ENCODE results near the gene UVSSA. TPM values are rescaled to one million over a fixed set of nuclear protein-coding genes. Genes with fewer than 3 reads are reported as not detected.

UVSSA gene
- total and polyA plus RNA-seq, 9 donors: 3.8 to 24.7 (median 15.6) TPM

DNA sequence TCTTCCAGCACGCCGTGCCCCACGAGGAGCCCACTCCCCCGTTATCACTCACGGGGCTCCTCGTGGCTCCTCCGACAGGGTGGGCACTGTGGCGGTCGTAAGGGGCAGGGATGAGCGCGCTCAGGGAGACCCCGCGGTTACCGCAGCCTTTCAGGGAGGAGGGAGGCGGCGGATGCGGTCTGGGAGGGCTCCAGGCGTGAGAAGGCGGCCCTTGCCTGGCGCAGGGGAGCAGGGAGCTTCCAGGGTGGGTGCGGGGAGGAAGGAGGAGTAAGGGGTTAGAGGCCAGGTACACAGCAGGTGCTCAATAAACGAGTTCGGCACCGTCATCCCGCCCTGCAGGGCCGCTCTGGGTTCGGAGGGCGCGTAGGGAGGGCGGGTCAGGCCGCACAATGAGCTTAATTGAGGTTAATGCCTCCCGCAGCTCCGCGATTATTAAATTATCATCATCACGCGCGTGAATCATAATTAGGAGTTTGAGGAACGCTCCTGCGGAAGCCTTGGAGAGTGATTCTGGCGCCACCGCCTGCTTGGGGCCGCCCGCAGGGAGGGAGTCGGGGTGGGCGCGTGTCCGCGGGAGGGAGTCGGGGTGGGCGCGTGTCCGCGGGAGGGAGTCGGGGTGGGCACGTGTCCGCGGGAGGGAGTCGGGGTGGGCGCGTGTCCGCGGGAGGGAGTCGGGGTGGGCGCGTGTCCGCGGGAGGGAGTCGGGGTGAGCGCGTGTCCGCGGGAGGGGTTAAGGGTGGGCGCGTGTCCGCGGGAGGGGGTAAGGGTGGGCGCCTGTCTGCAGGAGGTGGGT lies 66.9 kb downstream of the UVSSA start:
- intact Hi-C loops (cut with DNase I): no loop called here
- H3K4me3 ChIP-seq: no peak overlapping the region
- 9 to 16% (median 15%) methylated on average over 40 to 76 of the region's 77 CpGs for WGBS, 3 donors
- H3K27me3 ChIP-seq: no peaks in the 10 kb centered on the region
- DNase-seq: peak in 1 of 5 donors; percentile 7
- H3K36me3 ChIP-seq: no peaks in the 10 kb centered on the region
- H3K27ac ChIP-seq: no peak overlapping the region
- H3K4me1 ChIP-seq (ENCODE audit: insufficient read depth): peaks cover 3% of the 10 kb centered on the region
- TF ChIP-seq, protein P1, sequence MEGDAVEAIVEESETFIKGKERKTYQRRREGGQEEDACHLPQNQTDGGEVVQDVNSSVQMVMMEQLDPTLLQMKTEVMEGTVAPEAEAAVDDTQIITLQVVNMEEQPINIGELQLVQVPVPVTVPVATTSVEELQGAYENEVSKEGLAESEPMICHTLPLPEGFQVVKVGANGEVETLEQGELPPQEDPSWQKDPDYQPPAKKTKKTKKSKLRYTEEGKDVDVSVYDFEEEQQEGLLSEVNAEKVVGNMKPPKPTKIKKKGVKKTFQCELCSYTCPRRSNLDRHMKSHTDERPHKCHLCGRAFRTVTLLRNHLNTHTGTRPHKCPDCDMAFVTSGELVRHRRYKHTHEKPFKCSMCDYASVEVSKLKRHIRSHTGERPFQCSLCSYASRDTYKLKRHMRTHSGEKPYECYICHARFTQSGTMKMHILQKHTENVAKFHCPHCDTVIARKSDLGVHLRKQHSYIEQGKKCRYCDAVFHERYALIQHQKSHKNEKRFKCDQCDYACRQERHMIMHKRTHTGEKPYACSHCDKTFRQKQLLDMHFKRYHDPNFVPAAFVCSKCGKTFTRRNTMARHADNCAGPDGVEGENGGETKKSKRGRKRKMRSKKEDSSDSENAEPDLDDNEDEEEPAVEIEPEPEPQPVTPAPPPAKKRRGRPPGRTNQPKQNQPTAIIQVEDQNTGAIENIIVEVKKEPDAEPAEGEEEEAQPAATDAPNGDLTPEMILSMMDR (IDR thresholded peaks at IDR 0.05): no peak
- TF ChIP-seq POLR2A (IDR thresholded peaks at IDR 0.05) (no peak), EP300 (IDR thresholded peaks at IDR 0.05) (no peak)
- H3K9me3 ChIP-seq: no peaks in the 10 kb centered on the region

DNA sequence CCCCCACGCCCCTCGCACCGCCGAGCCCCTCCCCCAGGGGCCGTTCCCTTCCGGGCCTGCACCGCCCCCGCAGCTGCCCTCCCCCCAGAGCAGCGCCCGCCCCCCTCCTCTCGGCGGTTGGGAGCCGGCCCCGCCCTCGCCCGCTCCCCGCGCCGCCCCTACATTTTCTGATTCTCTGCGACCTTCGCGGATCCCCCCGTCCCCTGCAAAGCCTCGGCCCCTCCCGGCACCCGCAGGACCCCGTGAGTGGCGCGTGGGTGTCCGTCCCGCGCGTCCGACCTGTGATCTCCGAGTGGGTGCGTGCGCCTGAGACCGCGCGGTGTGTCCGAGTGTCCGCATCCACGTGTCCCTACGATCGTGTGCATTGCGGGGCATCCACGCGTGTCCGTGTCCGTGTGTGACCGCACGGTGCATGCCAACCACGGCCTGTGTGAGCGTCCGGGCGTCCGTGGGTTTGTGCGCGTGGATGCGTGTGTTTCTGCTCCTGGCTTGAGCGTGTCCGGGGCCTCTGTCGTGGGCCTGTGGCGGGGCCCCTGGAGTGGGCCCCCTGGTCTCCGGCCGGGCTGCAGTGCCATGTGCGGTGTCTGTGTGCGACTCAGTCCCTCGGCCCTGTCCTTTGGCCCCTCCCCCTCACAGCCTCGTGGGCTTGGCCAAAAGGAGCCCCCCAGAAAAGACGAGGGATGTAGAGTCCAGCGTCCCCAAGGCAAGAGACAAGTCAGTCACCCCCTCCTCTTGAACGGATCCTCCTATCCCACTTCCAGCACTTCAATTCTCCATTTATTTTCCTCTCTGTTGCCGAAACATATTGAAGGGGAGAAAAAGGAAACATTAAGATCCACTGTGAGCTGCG lies 68.0 kb downstream of the UVSSA start:
- peak in 1 of 5 donors; percentile 7 for DNase-seq
- WGBS, 3 donors: 25 to 39% (median 30%) methylated on average over 52 to 75 of the region's 75 CpGs
- Histone ChIP-seq H3K4me3 (no peak overlapping the region), H3K27me3 (no peaks in the 10 kb centered on the region), H3K27ac (no peak overlapping the region), H3K36me3 (no peaks in the 10 kb centered on the region), H3K9me3 (no peaks in the 10 kb centered on the region), H3K4me1 (ENCODE audit: insufficient read depth) (peaks cover 3% of the 10 kb centered on the region)
- no peak for TF ChIP-seq POLR2A (IDR thresholded peaks at IDR 0.05)
- TF ChIP-seq, protein P1 (IDR thresholded peaks at IDR 0.05): no peak
- TF ChIP-seq EP300 (IDR thresholded peaks at IDR 0.05): no peak
- intact Hi-C loops (cut with DNase I): no loop called here

DNA sequence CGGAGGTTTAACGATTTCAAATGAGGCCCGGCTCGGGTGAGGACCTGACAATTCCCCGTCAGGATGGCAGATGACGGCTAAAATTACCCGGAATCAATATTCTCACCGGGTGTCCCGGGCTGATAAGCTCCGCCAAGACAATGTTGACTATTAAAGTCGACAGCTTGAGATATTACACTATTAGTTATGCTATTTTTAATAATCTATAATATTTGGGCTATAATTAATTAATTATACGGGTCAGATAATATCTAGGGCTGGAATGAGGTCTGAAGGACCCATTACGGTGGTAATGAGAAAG lies 68.6 kb downstream of the UVSSA start:
- 47 to 54% (median 51%) methylated on average over 13 of the region's 13 CpGs for WGBS, 3 donors
- intact Hi-C loops (cut with DNase I): no loop called here
- Histone ChIP-seq H3K27ac (no peak overlapping the region), H3K9me3 (no peaks in the 10 kb centered on the region), H3K4me3 (no peak overlapping the region), H3K4me1 (ENCODE audit: insufficient read depth) (peaks cover under 1% of the 10 kb centered on the region), H3K36me3 (no peaks in the 10 kb centered on the region), H3K27me3 (no peaks in the 10 kb centered on the region)
- no peak for DNase-seq
- TF ChIP-seq EP300 (IDR thresholded peaks at IDR 0.05) (no peak), POLR2A (IDR thresholded peaks at IDR 0.05) (no peak)
- TF ChIP-seq, protein P1 (IDR thresholded peaks at IDR 0.05): no peak

DNA sequence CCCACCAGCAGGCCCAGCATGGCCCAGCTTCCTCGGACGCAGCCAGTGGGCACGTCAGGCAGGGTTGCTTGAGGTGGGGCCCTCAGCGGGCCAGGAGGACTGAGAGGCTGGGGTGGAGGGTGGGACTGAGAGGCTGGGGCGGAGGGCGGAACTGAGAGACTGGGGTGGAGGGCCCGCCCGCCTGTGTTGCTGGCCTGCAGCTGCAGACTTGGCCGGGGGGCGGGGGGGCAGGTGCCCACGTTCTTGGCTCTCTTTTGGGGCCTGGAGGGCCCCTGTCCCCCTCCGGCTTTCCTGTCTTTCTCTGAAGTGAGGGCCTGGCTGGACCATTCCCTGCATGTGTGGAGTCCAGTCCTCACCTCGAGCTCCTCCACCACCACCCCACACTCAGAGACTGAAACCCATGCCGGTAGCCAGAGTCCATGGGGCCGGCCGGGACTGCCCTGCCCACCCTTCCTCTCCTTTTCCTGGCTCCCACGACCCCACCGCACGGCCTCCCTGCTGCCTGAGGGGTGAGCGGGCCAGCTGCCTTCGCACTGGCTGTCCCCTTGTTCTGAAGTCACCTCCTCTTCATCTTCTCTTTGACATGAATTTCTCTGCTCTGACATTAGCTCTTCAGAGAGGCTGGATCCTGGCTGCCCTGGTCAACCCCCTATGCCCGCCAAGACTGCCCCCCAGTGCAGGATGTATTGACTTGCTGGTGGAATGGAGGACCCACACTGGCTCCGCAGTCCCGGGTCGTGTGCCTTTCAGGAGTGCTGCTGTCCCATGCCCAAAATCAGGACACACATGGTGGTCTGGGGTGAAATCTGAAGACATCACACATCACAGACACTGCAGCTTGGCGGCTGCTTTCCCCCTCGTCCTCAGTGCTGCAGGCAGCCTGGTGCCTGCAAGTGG lies 69.3 kb downstream of the UVSSA start:
- TF ChIP-seq POLR2A (IDR thresholded peaks at IDR 0.05): no peak
- TF ChIP-seq, protein P1 (IDR thresholded peaks at IDR 0.05): no peak
- no peak for TF ChIP-seq EP300 (IDR thresholded peaks at IDR 0.05)
- WGBS, 3 donors: 49 to 55% (median 53%) methylated on average over 26 to 27 of the region's 27 CpGs
- Histone ChIP-seq H3K36me3 (no peaks in the 10 kb centered on the region), H3K4me3 (no peak overlapping the region), H3K27me3 (no peaks in the 10 kb centered on the region), H3K27ac (no peak overlapping the region), H3K4me1 (ENCODE audit: insufficient read depth) (no peaks in the 10 kb centered on the region), H3K9me3 (no peaks in the 10 kb centered on the region)
- intact Hi-C loops (cut with DNase I): no loop called here
- DNase-seq: peak in 1 of 5 donors; percentile 5

All from ovary (tissue), 9 donors.